HL-60/S4 (cell line): ENCODE data around the gene MAP2K3.

Experiments
- in situ Hi-C: fragments of 300-500 bp; cut with MboI; formaldehyde crosslinking; loops from 2 replicates; pipeline ENCODE4 v1.14.3; 2022; ENCODE audit warnings: low sequenced_read_pairs

The MAP2K3 gene

DNA sequence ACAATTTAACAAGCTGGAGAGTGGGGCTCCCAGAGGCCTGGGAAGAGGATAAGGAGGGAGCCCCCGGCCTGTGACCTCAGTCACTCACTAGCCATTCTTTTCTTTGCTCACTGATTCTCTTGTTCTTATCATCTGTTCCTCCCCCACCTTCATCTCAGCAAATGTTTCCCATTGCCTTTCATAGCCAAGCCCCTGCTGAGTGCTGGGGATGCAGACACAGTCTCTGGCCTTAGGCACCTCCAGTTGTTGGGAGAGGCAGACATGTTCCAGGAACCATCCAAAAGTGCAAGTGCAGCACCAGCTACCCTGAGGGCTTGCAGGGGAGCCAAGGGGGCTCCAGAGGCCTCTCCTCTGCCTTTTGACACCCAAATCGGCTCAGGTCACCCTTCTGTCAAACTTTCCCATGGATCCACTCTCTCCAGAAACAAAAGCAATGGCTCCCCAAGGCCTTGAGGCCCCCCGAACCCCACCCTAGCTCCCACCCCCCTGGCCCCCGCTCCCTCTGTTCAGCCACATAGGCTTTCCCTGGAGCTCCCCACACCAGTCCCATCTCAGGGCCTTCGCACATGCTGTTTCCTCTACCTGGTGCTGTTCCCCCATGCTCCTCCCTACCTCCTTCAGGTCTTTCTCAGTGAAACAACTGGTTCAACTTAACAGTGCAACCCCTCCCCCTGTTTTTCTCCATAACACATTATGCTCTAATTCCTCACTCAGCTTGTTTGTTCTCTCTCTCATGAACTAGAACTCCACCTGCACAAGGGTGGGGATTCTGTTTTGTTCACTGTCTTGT lies 76.7 kb downstream of the MAP2K3 start:
- in situ Hi-C loops, result no loop called here

DNA sequence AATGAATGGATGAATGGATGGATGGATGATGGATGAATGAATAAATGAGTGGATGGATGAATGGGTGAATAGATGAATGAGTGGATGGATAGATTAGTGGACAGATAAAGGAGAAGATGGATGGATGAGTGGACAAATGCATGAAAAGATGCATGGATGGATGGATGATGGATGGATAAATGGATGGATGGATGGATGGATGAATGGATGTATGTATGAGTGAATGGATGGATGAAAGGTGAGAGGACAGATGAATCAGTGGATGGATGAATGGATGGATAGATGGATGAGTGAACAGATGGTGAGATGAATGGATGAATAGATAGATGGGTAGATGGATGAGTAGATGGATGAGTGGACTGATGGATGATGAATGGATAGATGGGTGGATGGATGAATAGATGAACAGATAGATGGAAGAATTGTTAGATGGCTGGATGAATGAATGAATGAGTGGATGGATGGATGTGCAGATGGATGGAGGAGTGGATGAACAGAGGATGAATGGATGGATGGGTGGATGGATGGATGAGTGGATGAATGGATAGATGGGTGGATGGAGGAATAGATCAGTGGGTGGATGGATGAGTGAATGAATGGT lies 77.9 kb downstream of the MAP2K3 start:
- in situ Hi-C loops, result no loop called here

DNA sequence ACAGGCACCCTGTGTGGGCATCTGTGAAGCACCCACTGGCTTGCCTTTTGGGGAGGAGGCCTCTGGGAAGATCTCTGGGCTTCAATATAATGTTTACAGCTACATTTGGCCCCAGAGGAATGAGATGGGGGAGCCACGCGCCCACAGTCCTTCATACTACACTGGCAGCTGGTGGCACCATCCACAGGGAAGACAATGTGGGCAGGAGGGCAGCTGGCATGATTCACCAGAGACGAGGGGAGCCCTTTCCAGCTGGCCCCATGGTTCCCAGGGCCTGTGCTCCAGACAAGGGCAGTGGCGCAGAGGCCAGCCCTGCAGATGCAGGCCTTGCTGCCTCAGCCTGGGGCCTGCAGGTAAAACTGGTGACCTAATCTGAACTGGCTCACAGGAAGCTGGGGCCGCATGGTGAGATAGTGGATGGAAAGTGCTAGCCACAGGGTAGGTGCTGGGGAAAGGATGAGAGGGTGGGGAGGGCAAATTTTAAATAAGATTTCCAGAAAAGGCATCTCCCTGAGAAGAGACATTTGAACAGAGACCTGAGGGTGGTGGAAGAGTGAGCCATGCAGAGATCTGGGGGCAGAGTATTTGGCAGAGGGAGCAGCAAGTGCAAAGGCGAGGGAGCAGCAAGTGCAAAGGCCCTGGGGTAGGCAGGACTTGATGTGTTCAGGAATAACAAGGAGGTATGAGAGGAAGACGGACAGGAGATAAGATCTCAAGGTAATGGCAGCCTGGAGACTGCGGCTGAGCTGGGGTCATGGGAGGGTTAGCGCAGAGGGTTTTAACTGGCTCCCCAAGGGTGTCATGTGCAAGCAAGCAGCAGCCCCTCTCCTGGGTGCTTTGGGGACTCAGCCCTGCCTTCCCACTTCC lies 79.5 kb downstream of the MAP2K3 start:
- in situ Hi-C loops, result no loop called here
